GM12878 (cell line): ENCODE measurements around the gene AKAP7.

ENCODE experiments used
- ATF3 ChIP-seq: IDR thresholded peaks from 2 replicates; pipeline ENCODE4 v1.6.1; 2011; ENCODE audit warnings: low read depth, mild to moderate bottlenecking, low read length, moderate library complexity, borderline replicate concordance; ENCODE audit errors: extremely low read depth
- CHD4 ChIP-seq: fragments of 200-600 bp; sonication (generic); IDR thresholded peaks from 2 replicates; pipeline ENCODE4 v1.6.1; 2016; ENCODE audit warnings: mild to moderate bottlenecking
- CTCF ChIP-seq, 3 experiments: IDR thresholded peaks in 2 of 3; conservative IDR thresholded peaks in 1 of 3; 2 replicates each; pipeline ENCODE4 v1.5.1; 2011; ENCODE audit warnings: low read depth in 3 of 3, low read length in 3 of 3, mild to moderate bottlenecking in 3 of 3, control low read depth in 2 of 3, moderate library complexity in 2 of 3, inconsistent platforms in 1 of 3, mixed read lengths in 1 of 3; ENCODE audit not compliant: control insufficient read depth in 2 of 3, insufficient read depth in 1 of 3; ENCODE audit errors: extremely low read depth in 1 of 3
- FOXM1 ChIP-seq: IDR thresholded peaks from 2 replicates; pipeline ENCODE4 v1.6.1; 2012; ENCODE audit warnings: low read depth, mild to moderate bottlenecking, inconsistent platforms, low read length, moderate library complexity
- PAX5 ChIP-seq: IDR thresholded peaks from 2 replicates; pipeline ENCODE4 v1.6.1; 2011; ENCODE audit warnings: low read depth, low read length, borderline replicate concordance
- POLR2A ChIP-seq: IDR thresholded peaks from 2 replicates; pipeline ENCODE4 v1.6.1; 2011; ENCODE audit warnings: low read depth, mild to moderate bottlenecking, low read length
- RAD21 ChIP-seq: IDR thresholded peaks from 2 replicates; pipeline ENCODE4 v1.6.1; 2011; ENCODE audit warnings: mild to moderate bottlenecking, low read depth, low read length, moderate library complexity; ENCODE audit not compliant: insufficient read depth
- SMC3 ChIP-seq: IDR thresholded peaks from 2 replicates; pipeline ENCODE4 v1.6.1; 2011; ENCODE audit warnings: low read length, improper control_type of control experiment, borderline replicate concordance
- SP1 ChIP-seq: IDR thresholded peaks from one replicate; pipeline ENCODE4 v1.6.1; 2011; ENCODE audit warnings: low read depth, low read length

- TF ChIP-seq CHD4 (no peak), SMC3 (no peak), CTCF (IDR thresholded peaks at IDR 0.05 in 2 of 3, conservative IDR thresholded peaks at IDR 0.05 in 1 of 3; ENCODE audit: control insufficient read depth in 2 of 3, extremely low read depth in 1 of 3, insufficient read depth in 1 of 3, low read depth in 3 of 3, low read length in 3 of 3) (no peak), SP1 (no peak), ATF3 (no peak), RAD21 (no peak), POLR2A (no peak), FOXM1 (no peak), PAX5 (no peak)
These were observed 29.2 kb downstream of the AKAP7 start for GRCh38 chr6:131164506-131164905.
